GM21423 (cell line): ENCODE measurements around the gene ELFN2.
"Not testable (repeated sequence)": the region's sequence is repeated elsewhere in the genome, so short reads cannot be mapped to it uniquely, and the experiment has no call there.

Experiments
- ATAC-seq: cut with Tn5 transposase; IDR thresholded peaks from one replicate; pipeline ENCODE4 v1.9.1; 2021; ENCODE audit warnings: mild to moderate bottlenecking, moderate library complexity; ENCODE audit not compliant: unreplicated experiment

Gene ELFN2

GRCh38 chr22:37427135-37427710 lies at the start of gene ELFN2:
Gene ELFN2 (minus strand): TSS chr22:37427479. CDS start chr22:37375534, 51,945 bp downstream.
- no peak for ATAC-seq

GRCh38 chr22:37476389-37477329 lies 49.4 kb upstream of the ELFN2 start:
- no peak for ATAC-seq

GRCh38 chr22:37474447-37475090 lies 47.3 kb upstream of the ELFN2 start:
- ATAC-seq: no peak

- ATAC-seq: no peak
Observed at GRCh38 chr22:37473437-37473946, 46.2 kb upstream of the ELFN2 start.

GRCh38 chr22:37472418-37473006 lies 45.2 kb upstream of the ELFN2 start:
- ATAC-seq: no peak

- ATAC-seq: no peak
Observed at GRCh38 chr22:37471727-37472417, 44.6 kb upstream of the ELFN2 start.

GRCh38 chr22:37470087-37470445 lies 42.8 kb upstream of the ELFN2 start:
- no peak for ATAC-seq

- ATAC-seq: no peak
Observed at GRCh38 chr22:37469416-37470086, 42.3 kb upstream of the ELFN2 start.

- ATAC-seq: not testable (repeated sequence)
Observed at GRCh38 chr22:37468201-37468695, 41.0 kb upstream of the ELFN2 start.

- ATAC-seq: no peak
Observed at GRCh38 chr22:37467391-37467955, 40.2 kb upstream of the ELFN2 start.

- no peak for ATAC-seq
Observed at GRCh38 chr22:37464181-37464580, 36.9 kb upstream of the ELFN2 start.

- no peak for ATAC-seq
Observed at GRCh38 chr22:37462983-37463382, 35.7 kb upstream of the ELFN2 start.

GRCh38 chr22:37462436-37462835 lies 35.2 kb upstream of the ELFN2 start:
- ATAC-seq: no peak

- no peak for ATAC-seq
Observed at GRCh38 chr22:37461961-37462360, 34.7 kb upstream of the ELFN2 start.

GRCh38 chr22:37460684-37461083 lies 33.4 kb upstream of the ELFN2 start:
- ATAC-seq: no peak

GRCh38 chr22:37459206-37459605 lies 31.9 kb upstream of the ELFN2 start:
- ATAC-seq: no peak

- ATAC-seq: peak; percentile 52
Observed at GRCh38 chr22:37457093-37457893, 30.0 kb upstream of the ELFN2 start.

- ATAC-seq: no peak
Observed at GRCh38 chr22:37456346-37456745, 29.1 kb upstream of the ELFN2 start.

GRCh38 chr22:37455896-37456295 lies 28.6 kb upstream of the ELFN2 start:
- no peak for ATAC-seq
